A673 (cell line): ENCODE measurements around the gene ZP2. TPM values are rescaled to one million over a fixed set of nuclear protein-coding genes. Genes with fewer than 3 reads are reported as not detected.

Experiments used
- BruUV-seq: library from RNA; stranded (reverse); fragments of 400-500 nt; replicated peaks from 2 replicates; lab custom pipeline; 2021; lab: Mats Ljungman, UMichigan
- CTCF ChIA-PET: fragments of 300-600 bp; sonication (Branson Sonifier 250); formaldehyde crosslinking; loops from one replicate; lab custom pipeline; 2022; ENCODE audit warnings: antibody characterized with exemption; lab: Charles Lee
- POLR2A ChIA-PET: fragments of 300-600 bp; sonication (Branson Sonifier 250); formaldehyde crosslinking; loops from one replicate; lab custom pipeline; 2022; ENCODE audit warnings: antibody characterized with exemption; ENCODE audit not compliant: low non-redundant PET; lab: Charles Lee
- DNase-seq: peaks from one replicate; pipeline ENCODE4 v3.0.0-alpha.2; 2015; ENCODE audit warnings: low spot score
- H3K27ac ChIP-seq: fragments of 200-600 bp; sonication (generic); 2 replicates; pipeline ENCODE4 v1.5.1; 2016; ENCODE audit warnings: mixed run types, low read depth, mild to moderate bottlenecking, mixed read lengths, antibody characterized with exemption, low read length; ENCODE audit not compliant: poor library complexity, severe bottlenecking
- H3K27me3 ChIP-seq: fragments of 200-600 bp; sonication (generic); replicated peaks from 2 replicates; pipeline ENCODE4 v1.6.1; 2017; ENCODE audit warnings: mixed run types, low read depth, mild to moderate bottlenecking, mixed read lengths, antibody characterized with exemption, low read length; ENCODE audit not compliant: insufficient read depth, poor library complexity
- H3K36me3 ChIP-seq: fragments of 200-600 bp; sonication (generic); 2 replicates; pipeline ENCODE4 v1.6.1; 2016; ENCODE audit warnings: mixed run types, mild to moderate bottlenecking, mixed read lengths, antibody characterized with exemption, low read length; ENCODE audit not compliant: insufficient read depth, poor library complexity, severe bottlenecking
- H3K4me1 ChIP-seq: fragments of 200-600 bp; sonication (generic); 2 replicates; pipeline ENCODE4 v1.6.1; 2017; ENCODE audit warnings: mixed run types, mild to moderate bottlenecking, mixed read lengths, antibody characterized with exemption, low read length; ENCODE audit not compliant: insufficient read depth, poor library complexity, severe bottlenecking
- H3K4me3 ChIP-seq: fragments of 200-600 bp; sonication (generic); 2 replicates; pipeline ENCODE4 v1.5.1; 2016; ENCODE audit warnings: low read depth, mixed run types, mild to moderate bottlenecking, mixed read lengths, low read length; ENCODE audit not compliant: poor library complexity, severe bottlenecking
- H3K9me3 ChIP-seq: fragments of 200-600 bp; sonication (generic); 2 replicates; pipeline ENCODE4 v1.6.1; 2016; ENCODE audit warnings: mixed run types, low read depth, mild to moderate bottlenecking, mixed read lengths, antibody characterized with exemption, low read length; ENCODE audit not compliant: poor library complexity, severe bottlenecking
- CTCF ChIP-seq: fragments of 300-800, 200-600 bp; sonication (generic); conservative IDR thresholded peaks from 2 replicates; pipeline ENCODE4 v1.5.1; 2017; ENCODE audit warnings: low read depth, mild to moderate bottlenecking, antibody characterized with exemption, low read length, moderate library complexity, mixed read lengths
- EZH2 ChIP-seq: fragments of 200-600 bp; sonication (generic); IDR thresholded peaks from 2 replicates; pipeline ENCODE4 v1.6.1; 2017; ENCODE audit warnings: borderline replicate concordance, low read depth, mild to moderate bottlenecking, mixed read lengths, antibody characterized with exemption, low read length; ENCODE audit not compliant: poor library complexity, severe bottlenecking
- intact Hi-C: fragments of 100-400 bp; cut with micrococcal nuclease; formaldehyde crosslinking; loops from one replicate; pipeline ENCODE4 v1.10.0; 2022; ENCODE audit not compliant: unreplicated experiment
- total RNA-seq: library from RNA; stranded (reverse); gene quantifications from 2 replicates; pipeline ENCODE4 v1.2.3, GENCODE V29; 2021

The ZP2 gene
- total RNA-seq, 1 experiment from 2014 or later, result not detected

GRCh38 chr16:21167929-21168602 is 43.3 kb downstream of the ZP2 start:
- Histone ChIP-seq H3K27ac (no peak overlapping the region), H3K27me3 (no peaks in the 10 kb centered on the region), H3K4me3 (no peak overlapping the region), H3K9me3 (no peaks in the 10 kb centered on the region), H3K36me3 (no peaks in the 10 kb centered on the region), H3K4me1 (peaks cover under 1% of the 10 kb centered on the region)
- intact Hi-C loops, result no loop called here
- ChIA-PET POLR2A (no interaction called here), CTCF (interaction anchor here (0.6 to 0.7 kb wide), 2 partner anchors 133 to 1168 kb away, joined by 3 to 4 read pairs; no protein-coding TSS in a partner anchor)
- no TSS peak for BruUV-seq
- no peak for DNase-seq
- TF ChIP-seq CTCF (no peak), EZH2 (no peak)

GRCh38 chr16:21167360-21167759 is 44.0 kb downstream of the ZP2 start:
- intact Hi-C loops, result no loop called here
- Histone ChIP-seq H3K4me3 (no peak overlapping the region), H3K27ac (no peak overlapping the region), H3K27me3 (no peaks in the 10 kb centered on the region), H3K4me1 (peaks cover 6% of the 10 kb centered on the region), H3K9me3 (no peaks in the 10 kb centered on the region), H3K36me3 (no peaks in the 10 kb centered on the region)
- ChIA-PET CTCF (no interaction called here), POLR2A (no interaction called here)
- BruUV-seq, result no TSS peak
- no peak for DNase-seq
- TF ChIP-seq CTCF, result no peak
- TF ChIP-seq EZH2, result no peak

- intact Hi-C loops, result no loop called here
- Histone ChIP-seq H3K4me1 (peaks cover 6% of the 10 kb centered on the region), H3K9me3 (no peaks in the 10 kb centered on the region), H3K27ac (no peak overlapping the region), H3K4me3 (no peak overlapping the region), H3K36me3 (no peaks in the 10 kb centered on the region), H3K27me3 (no peaks in the 10 kb centered on the region)
- no peak for TF ChIP-seq CTCF
- no TSS peak for BruUV-seq
- POLR2A ChIA-PET, result no interaction called here
- DNase-seq, result no peak
- CTCF ChIA-PET, result no interaction called here
These were observed 44.8 kb downstream of the ZP2 start for GRCh38 chr16:21166561-21166961.
